Liver (tissue), 9 donors: Measurements from ENCODE around the gene MAP3K9. TPM values are rescaled to one million over a fixed set of nuclear protein-coding genes. Genes with fewer than 3 reads are reported as not detected.

Source experiments
- DNase-seq: peaks from one replicate; pipeline ENCODE4 v3.0.0-alpha.2; 2017; ENCODE audit warnings: low spot score
- H3K27ac ChIP-seq, 2 donors: one replicate each; pipeline ENCODE4 v1.7.0; 2013; ENCODE audit warnings: inconsistent platforms in 2 of 2, low read length in 2 of 2, control low read depth in 1 of 2, low read depth in 1 of 2, mild to moderate bottlenecking in 1 of 2
- H3K27me3 ChIP-seq, 4 donors: one replicate each; pipeline versions ENCODE4 v1.6.1 to v1.7.0; 2013; ENCODE audit warnings: low read length in 3 of 4, inconsistent platforms in 1 of 4, mild to moderate bottlenecking in 1 of 4, moderate library complexity in 1 of 4; ENCODE audit not compliant: control insufficient read depth in 4 of 4, insufficient read depth in 4 of 4
- H3K36me3 ChIP-seq, 4 donors: one replicate each; pipeline versions ENCODE4 v1.6.1 to v1.7.0; 2013; ENCODE audit warnings: low read length in 3 of 4, mild to moderate bottlenecking in 3 of 4, low read depth in 1 of 4, moderate library complexity in 1 of 4; ENCODE audit not compliant: control insufficient read depth in 4 of 4, insufficient read depth in 3 of 4
- H3K4me1 ChIP-seq, 4 donors: one replicate each; pipeline versions ENCODE4 v1.6.1 to v1.7.0; 2013; ENCODE audit warnings: low read length in 3 of 4, mild to moderate bottlenecking in 3 of 4, moderate library complexity in 1 of 4; ENCODE audit not compliant: control insufficient read depth in 4 of 4, insufficient read depth in 4 of 4
- H3K4me3 ChIP-seq, 3 donors: one replicate each; pipeline versions ENCODE4 v1.6.1 to v1.7.0; 2013; ENCODE audit warnings: low read length in 3 of 3, control low read depth in 1 of 3, low read depth in 1 of 3, mild to moderate bottlenecking in 1 of 3
- H3K9ac ChIP-seq, 2 donors: one replicate each; pipeline ENCODE4 v1.7.0; 2013; ENCODE audit warnings: low read length in 2 of 2, mild to moderate bottlenecking in 2 of 2, moderate library complexity in 2 of 2, control low read depth in 1 of 2, low read depth in 1 of 2
- H3K9me3 ChIP-seq, 4 donors: one replicate each; pipeline versions ENCODE4 v1.6.1 to v1.7.0; 2013; ENCODE audit warnings: low read length in 3 of 4; ENCODE audit not compliant: control insufficient read depth in 4 of 4
- EGR1 ChIP-seq, 2 donors: IDR thresholded peaks; 2 replicates each; pipeline ENCODE4 v1.6.1; 2016 to 2018; ENCODE audit warnings: antibody characterized with exemption in 2 of 2, low read depth in 2 of 2
- FOXA1 ChIP-seq: IDR thresholded peaks from 2 replicates; pipeline ENCODE4 v1.6.1; 2016; ENCODE audit warnings: antibody characterized with exemption
- FOXA2 ChIP-seq: IDR thresholded peaks from 2 replicates; pipeline ENCODE4 v1.6.1; 2016; ENCODE audit warnings: antibody characterized with exemption
- GABPA ChIP-seq, 2 donors: IDR thresholded peaks in 1 of 2; conservative IDR thresholded peaks in 1 of 2; 2 replicates each; pipeline ENCODE4 v1.6.1; 2016; ENCODE audit warnings: antibody characterized with exemption in 2 of 2, mild to moderate bottlenecking in 1 of 2, moderate library complexity in 1 of 2
- HNF4A ChIP-seq, 2 donors: conservative IDR thresholded peaks; 2 replicates each; pipeline ENCODE4 v1.6.1; 2016; ENCODE audit warnings: antibody characterized with exemption in 2 of 2, mild to moderate bottlenecking in 2 of 2
- NR2F2 ChIP-seq: IDR thresholded peaks from 2 replicates; pipeline ENCODE4 v1.6.1; 2016; ENCODE audit warnings: antibody characterized with exemption
- RAD21 ChIP-seq, 2 donors: IDR thresholded peaks; 2 replicates each; pipeline ENCODE4 v1.6.1; 2016; ENCODE audit warnings: antibody characterized with exemption in 2 of 2, mild to moderate bottlenecking in 2 of 2
- SP1 ChIP-seq: IDR thresholded peaks from 2 replicates; pipeline ENCODE4 v1.6.1; 2018; ENCODE audit warnings: antibody characterized with exemption, mild to moderate bottlenecking
- TAF1 ChIP-seq: conservative IDR thresholded peaks from 2 replicates; pipeline ENCODE4 v1.6.1; 2016; ENCODE audit warnings: antibody characterized with exemption, mild to moderate bottlenecking
- YY1 ChIP-seq: IDR thresholded peaks from 2 replicates; pipeline ENCODE4 v1.6.1; 2016; ENCODE audit warnings: antibody characterized with exemption, mild to moderate bottlenecking
- WGBS: extraction: QIAGEN DNeasy Blood & Tissue Kit; methylation state at CpG from one replicate; pipeline ENCODE4 v1.1.7; 2013; 5-methylcytosine and 5-hydroxymethylcytosine counted together
- polyA plus RNA-seq, 2 donors: library from polyadenylated mRNA; stranded (reverse) in 1 of 2; unstranded in 1 of 2; fragments of 200-250 nt in 1 of 2; fragments of >200 nt in 1 of 2; fragmentation: Nextera tagmentation in 1 of 2; extraction: Ambion mirVana in 1 of 2; gene quantifications; one replicate each; pipeline versions ENCODE4 v1.2.1 to v1.2.3, GENCODE V29; 2013 to 2015
- total RNA-seq, 2 donors: library from RNA; depleted of rRNA; stranded (reverse); fragments of >200 nt; gene quantifications; one replicate each; pipeline ENCODE4 v1.2.3, GENCODE V29; 2014
- TF ChIP-seq, protein P1 (sequence below): IDR thresholded peaks from 2 replicates; pipeline ENCODE4 v1.6.1; 2016; ENCODE audit warnings: antibody characterized with exemption
- TF ChIP-seq, protein P2 (sequence below): IDR thresholded peaks from 2 replicates; pipeline ENCODE4 v1.6.1; 2016; ENCODE audit warnings: antibody characterized with exemption, mild to moderate bottlenecking
- TF ChIP-seq, protein P3 (sequence below): fragments of 150-350 bp; IDR thresholded peaks from 2 replicates; pipeline ENCODE4 v1.5.1; 2017; ENCODE audit warnings: improper control_type of control experiment, low read depth, low read length; ENCODE audit not compliant: missing input control
- donor health status: healthy.
- donor health status: healthy.
- donor health status: healthy.
- donor health status: healthy.
- donor health status: healthy.

MAP3K9 gene
- total and polyA plus RNA-seq, 4 donors, result 0.65 to 5.2 (median 0.80) TPM

DNA sequence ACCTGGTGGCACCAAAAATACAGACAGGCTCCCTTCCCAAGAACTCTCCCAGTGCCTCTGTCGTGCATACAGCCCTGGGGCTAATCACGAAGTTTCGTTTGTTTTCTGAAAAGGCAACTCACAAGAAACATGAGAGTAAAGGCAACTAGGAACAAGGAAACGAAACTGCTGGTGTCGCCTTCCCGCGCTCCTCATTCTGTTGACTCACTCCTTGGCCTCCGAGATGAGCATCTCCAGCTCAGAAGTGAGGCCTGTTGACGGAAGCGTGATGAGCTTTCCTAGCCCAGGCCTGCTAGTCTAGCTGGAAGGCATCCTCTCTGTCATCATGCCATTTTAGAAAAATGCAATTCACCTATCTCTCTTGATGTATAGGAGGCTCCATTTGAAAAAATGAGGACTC lies 117.1 kb downstream of the MAP3K9 start:
- Histone ChIP-seq H3K27ac (no peak overlapping the region), H3K9me3 (no peaks in the 10 kb centered on the region), H3K36me3 (no peaks in the 10 kb centered on the region), H3K4me1 (no peaks in the 10 kb centered on the region), H3K9ac (no peak overlapping the region), H3K4me3 (no peak overlapping the region), H3K27me3 (no peaks in the 10 kb centered on the region)
- WGBS, result 84% methylated on average over 10 of the region's 10 CpGs
- no peak for DNase-seq
- TF ChIP-seq, protein P1, sequence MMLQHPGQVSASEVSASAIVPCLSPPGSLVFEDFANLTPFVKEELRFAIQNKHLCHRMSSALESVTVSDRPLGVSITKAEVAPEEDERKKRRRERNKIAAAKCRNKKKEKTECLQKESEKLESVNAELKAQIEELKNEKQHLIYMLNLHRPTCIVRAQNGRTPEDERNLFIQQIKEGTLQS, result no peak
- TF ChIP-seq GABPA (IDR thresholded peaks at IDR 0.05 in 1 of 2, conservative IDR thresholded peaks at IDR 0.05 in 1 of 2), result no peak
- no peak for TF ChIP-seq FOXA2

DNA sequence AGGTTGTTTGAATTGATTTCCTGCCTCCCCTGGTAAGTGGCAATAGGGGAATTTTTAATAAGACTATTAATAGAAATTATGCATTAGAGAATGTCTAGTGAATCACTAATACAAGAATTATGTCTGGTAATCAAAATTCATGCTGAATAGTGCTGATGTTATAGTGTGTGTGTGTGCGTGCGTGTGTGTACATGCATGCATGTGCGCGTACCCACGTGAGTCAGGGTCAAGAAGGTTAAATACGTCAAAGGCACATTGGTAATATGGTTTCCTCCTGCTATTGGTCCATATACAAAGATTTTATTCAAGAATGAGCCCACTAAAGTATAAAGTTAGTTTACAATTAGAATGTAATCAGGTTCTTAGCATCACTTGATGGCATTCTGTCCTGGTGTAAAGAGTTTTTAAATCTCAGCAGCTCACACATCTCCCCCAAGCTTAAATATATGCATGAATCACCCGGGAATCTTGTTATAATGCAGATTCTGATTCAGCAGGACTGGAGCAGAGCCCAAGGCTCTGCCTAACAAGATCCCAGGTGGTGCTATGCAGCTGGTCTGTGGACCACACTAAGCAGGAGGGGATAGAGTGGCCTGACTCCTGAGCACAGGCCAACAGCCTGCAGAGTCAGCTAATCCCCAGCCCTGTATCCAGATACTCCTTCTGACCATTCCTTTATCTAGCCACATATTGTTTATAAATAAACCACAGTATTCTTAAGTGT lies 123.7 kb downstream of the MAP3K9 start:
- Histone ChIP-seq H3K4me1 (peaks cover 3 to 13% (median 10%) of the 10 kb centered on the region in 4 donors), H3K9ac (no peak overlapping the region), H3K27me3 (no peaks in the 10 kb centered on the region), H3K36me3 (no peaks in the 10 kb centered on the region), H3K27ac (no peak overlapping the region), H3K4me3 (no peak overlapping the region), H3K9me3 (no peaks in the 10 kb centered on the region)
- TF ChIP-seq RAD21 (IDR thresholded peaks at IDR 0.05) (no peak), SP1 (no peak), YY1 (no peak), GABPA (IDR thresholded peaks at IDR 0.05 in 1 of 2, conservative IDR thresholded peaks at IDR 0.05 in 1 of 2) (no peak), FOXA2 (no peak), TAF1 (no peak), EGR1 (IDR thresholded peaks at IDR 0.05; ENCODE audit: low read depth in 2 of 2) (no peak), HNF4A (conservative IDR thresholded peaks at IDR 0.05) (no peak), FOXA1 (no peak), NR2F2 (no peak)
- TF ChIP-seq, protein P2, sequence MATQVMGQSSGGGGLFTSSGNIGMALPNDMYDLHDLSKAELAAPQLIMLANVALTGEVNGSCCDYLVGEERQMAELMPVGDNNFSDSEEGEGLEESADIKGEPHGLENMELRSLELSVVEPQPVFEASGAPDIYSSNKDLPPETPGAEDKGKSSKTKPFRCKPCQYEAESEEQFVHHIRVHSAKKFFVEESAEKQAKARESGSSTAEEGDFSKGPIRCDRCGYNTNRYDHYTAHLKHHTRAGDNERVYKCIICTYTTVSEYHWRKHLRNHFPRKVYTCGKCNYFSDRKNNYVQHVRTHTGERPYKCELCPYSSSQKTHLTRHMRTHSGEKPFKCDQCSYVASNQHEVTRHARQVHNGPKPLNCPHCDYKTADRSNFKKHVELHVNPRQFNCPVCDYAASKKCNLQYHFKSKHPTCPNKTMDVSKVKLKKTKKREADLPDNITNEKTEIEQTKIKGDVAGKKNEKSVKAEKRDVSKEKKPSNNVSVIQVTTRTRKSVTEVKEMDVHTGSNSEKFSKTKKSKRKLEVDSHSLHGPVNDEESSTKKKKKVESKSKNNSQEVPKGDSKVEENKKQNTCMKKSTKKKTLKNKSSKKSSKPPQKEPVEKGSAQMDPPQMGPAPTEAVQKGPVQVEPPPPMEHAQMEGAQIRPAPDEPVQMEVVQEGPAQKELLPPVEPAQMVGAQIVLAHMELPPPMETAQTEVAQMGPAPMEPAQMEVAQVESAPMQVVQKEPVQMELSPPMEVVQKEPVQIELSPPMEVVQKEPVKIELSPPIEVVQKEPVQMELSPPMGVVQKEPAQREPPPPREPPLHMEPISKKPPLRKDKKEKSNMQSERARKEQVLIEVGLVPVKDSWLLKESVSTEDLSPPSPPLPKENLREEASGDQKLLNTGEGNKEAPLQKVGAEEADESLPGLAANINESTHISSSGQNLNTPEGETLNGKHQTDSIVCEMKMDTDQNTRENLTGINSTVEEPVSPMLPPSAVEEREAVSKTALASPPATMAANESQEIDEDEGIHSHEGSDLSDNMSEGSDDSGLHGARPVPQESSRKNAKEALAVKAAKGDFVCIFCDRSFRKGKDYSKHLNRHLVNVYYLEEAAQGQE, result no peak
- TF ChIP-seq, protein P3, sequence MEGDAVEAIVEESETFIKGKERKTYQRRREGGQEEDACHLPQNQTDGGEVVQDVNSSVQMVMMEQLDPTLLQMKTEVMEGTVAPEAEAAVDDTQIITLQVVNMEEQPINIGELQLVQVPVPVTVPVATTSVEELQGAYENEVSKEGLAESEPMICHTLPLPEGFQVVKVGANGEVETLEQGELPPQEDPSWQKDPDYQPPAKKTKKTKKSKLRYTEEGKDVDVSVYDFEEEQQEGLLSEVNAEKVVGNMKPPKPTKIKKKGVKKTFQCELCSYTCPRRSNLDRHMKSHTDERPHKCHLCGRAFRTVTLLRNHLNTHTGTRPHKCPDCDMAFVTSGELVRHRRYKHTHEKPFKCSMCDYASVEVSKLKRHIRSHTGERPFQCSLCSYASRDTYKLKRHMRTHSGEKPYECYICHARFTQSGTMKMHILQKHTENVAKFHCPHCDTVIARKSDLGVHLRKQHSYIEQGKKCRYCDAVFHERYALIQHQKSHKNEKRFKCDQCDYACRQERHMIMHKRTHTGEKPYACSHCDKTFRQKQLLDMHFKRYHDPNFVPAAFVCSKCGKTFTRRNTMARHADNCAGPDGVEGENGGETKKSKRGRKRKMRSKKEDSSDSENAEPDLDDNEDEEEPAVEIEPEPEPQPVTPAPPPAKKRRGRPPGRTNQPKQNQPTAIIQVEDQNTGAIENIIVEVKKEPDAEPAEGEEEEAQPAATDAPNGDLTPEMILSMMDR, result no peak
- DNase-seq, result no peak
- 95% methylated on average over 7 of the region's 7 CpGs for WGBS
